Loucy (cell line): ENCODE measurements around the gene PCF11.

Experiments used
- EZH2phosphoT487 ChIP-seq: fragments of 200-600 bp; IDR thresholded peaks from 2 replicates; pipeline ENCODE4 v1.6.1; 2018; ENCODE audit warnings: antibody characterized with exemption, mild to moderate bottlenecking, moderate library complexity, borderline replicate concordance
- TF ChIP-seq, protein P1 (sequence below): fragments of 200-600 bp; sonication (generic); conservative IDR thresholded peaks from 2 replicates; pipeline ENCODE4 v1.5.1; 2014; ENCODE audit warnings: mild to moderate bottlenecking, antibody characterized with exemption, low read length

DNA sequence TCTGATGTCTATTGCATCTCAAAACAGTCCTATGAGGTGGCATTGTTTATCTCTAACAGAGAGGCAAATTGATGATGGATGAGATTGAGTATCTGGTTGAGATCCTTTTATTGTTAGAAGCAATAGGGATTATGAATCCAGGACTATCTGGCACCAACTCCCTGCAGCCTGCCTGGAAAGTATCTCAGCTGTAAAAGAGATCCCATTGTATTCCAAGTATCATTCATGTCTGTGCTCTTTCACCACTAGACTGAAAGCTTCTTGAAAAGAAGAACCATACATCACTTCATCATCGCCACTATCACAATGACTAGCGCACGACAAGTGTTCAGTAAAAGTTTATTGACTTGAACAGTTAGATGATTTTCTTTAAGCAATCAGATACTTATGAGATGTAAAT is 41.9 kb upstream of the PCF11 start:
- TF ChIP-seq, protein P1, sequence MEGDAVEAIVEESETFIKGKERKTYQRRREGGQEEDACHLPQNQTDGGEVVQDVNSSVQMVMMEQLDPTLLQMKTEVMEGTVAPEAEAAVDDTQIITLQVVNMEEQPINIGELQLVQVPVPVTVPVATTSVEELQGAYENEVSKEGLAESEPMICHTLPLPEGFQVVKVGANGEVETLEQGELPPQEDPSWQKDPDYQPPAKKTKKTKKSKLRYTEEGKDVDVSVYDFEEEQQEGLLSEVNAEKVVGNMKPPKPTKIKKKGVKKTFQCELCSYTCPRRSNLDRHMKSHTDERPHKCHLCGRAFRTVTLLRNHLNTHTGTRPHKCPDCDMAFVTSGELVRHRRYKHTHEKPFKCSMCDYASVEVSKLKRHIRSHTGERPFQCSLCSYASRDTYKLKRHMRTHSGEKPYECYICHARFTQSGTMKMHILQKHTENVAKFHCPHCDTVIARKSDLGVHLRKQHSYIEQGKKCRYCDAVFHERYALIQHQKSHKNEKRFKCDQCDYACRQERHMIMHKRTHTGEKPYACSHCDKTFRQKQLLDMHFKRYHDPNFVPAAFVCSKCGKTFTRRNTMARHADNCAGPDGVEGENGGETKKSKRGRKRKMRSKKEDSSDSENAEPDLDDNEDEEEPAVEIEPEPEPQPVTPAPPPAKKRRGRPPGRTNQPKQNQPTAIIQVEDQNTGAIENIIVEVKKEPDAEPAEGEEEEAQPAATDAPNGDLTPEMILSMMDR, result no peak
- no peak for TF ChIP-seq EZH2phosphoT487
